Lower lobe of right lung (tissue), 2 donors: ENCODE data around the gene YPEL2. TPM values are rescaled to one million over a fixed set of nuclear protein-coding genes. Genes with fewer than 3 reads are reported as not detected.
A peak's percentile ranks its signal among the peaks of the same experiment; 100 is the strongest.

Source experiments
- ATAC-seq, 2 donors: fragments of 200-7000 bp; cut with Tn5 transposase; one replicate each; pipeline ENCODE4 v1.9.1; 2020 to 2022; ENCODE audit warnings: mild to moderate bottlenecking in 2 of 2, moderate library complexity in 2 of 2
- DNase-seq: peaks from one replicate; pipeline ENCODE4 v3.0.0-alpha.2; 2020
- H3K27ac ChIP-seq: fragments of 200-600 bp; one replicate; pipeline ENCODE4 v1.8.0; 2022
- H3K27me3 ChIP-seq: fragments of 200-600 bp; one replicate; pipeline ENCODE4 v1.8.0; 2022; ENCODE audit warnings: low read depth
- H3K36me3 ChIP-seq: fragments of 200-600 bp; one replicate; pipeline ENCODE4 v1.8.0; 2022; ENCODE audit warnings: mild to moderate bottlenecking
- H3K4me1 ChIP-seq: fragments of 200-600 bp; one replicate; pipeline ENCODE4 v1.8.0; 2022
- H3K4me3 ChIP-seq: fragments of 200-600 bp; one replicate; pipeline ENCODE4 v1.8.0; 2022; ENCODE audit warnings: mild to moderate bottlenecking
- H3K9me3 ChIP-seq: fragments of 200-600 bp; one replicate; pipeline ENCODE4 v1.8.0; 2022
- intact Hi-C: fragments of 100-400 bp; cut with DNase I; formaldehyde crosslinking; loops from one replicate; pipeline ENCODE4 v1.11.0; 2022
- total RNA-seq: library from RNA; stranded (reverse); fragmentation: NEBNext Ultra II Directional; extraction: Animal tissue kit (Norgen Biotek cat#: 25700); gene quantifications from one replicate; pipeline ENCODE4 v1.2.1, GENCODE V29; 2021
- TF ChIP-seq, protein P1 (sequence below): fragments of 200-600 bp; IDR thresholded peaks from one replicate; pipeline ENCODE4 v1.8.0; 2022; ENCODE audit warnings: antibody characterized with exemption, mild to moderate bottlenecking
- donor health status: DM: no; HTN: yes; CAD: no; lungs with severe emphysema.

Gene YPEL2
- total RNA-seq, 1 donor from 2014 or later, result 22.9 TPM

DNA sequence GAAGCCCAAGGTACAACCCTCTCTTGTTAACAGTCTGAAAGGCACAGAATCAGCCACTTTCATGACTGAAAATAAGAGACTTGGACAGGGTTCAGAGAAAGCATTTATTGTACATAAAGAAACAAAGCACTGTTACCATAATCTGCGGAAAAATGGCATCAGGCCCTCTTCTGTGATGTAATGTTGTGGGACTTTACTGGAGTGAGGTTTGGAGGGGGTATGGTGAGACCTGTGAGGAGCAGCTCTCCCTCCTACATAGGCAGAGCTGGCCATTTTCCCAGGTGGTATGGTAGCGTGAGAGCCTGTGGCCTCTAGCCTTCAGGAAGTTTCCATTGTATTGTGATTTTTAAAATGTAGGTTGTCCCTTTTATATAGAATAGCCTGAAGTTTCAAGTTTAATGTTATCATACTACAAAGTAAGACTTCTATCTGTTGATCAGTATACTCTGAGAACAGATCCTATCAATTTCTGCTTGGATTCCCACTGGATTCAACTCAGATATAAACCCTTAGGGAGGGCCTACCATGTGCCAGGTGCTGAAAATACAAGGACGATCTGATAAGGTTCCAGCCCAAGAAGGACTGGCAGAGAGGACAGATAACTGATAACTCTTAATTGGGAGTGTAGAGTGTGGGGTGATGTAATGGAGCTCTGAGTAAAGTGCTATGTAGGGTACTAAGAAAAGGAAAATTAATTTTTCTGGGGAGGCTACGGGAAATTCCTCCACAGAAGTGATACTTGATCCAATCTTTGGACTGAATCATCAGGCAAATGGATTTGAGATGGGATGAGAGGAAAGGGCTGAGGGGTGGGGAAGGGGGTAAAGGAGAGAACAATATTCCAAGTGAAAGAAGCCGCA is 4.1 kb upstream of the YPEL2 start:
- H3K27ac ChIP-seq, result no peak overlapping the region
- TF ChIP-seq, protein P1, sequence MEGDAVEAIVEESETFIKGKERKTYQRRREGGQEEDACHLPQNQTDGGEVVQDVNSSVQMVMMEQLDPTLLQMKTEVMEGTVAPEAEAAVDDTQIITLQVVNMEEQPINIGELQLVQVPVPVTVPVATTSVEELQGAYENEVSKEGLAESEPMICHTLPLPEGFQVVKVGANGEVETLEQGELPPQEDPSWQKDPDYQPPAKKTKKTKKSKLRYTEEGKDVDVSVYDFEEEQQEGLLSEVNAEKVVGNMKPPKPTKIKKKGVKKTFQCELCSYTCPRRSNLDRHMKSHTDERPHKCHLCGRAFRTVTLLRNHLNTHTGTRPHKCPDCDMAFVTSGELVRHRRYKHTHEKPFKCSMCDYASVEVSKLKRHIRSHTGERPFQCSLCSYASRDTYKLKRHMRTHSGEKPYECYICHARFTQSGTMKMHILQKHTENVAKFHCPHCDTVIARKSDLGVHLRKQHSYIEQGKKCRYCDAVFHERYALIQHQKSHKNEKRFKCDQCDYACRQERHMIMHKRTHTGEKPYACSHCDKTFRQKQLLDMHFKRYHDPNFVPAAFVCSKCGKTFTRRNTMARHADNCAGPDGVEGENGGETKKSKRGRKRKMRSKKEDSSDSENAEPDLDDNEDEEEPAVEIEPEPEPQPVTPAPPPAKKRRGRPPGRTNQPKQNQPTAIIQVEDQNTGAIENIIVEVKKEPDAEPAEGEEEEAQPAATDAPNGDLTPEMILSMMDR, result no peak
- DNase-seq, result no peak

DNA sequence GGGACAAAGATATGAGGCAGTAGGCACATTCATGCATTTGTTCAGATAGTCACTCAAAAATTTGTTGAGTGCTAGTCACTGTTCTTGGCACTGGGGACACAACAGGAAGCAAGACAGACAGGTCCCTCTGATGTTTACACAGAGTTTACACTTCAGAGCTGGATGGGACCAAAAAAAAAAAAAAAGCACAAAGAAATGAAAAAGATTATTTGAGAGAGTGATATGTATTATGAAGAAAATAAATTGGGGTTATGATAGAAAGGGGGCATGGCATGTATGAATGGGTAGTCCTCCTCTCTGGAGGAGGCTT is 3.5 kb upstream of the YPEL2 start:
- no peaks in the 10 kb centered on the region for H3K36me3 ChIP-seq
- intact Hi-C loops, result no loop called here
- no peak overlapping the region for H3K27ac ChIP-seq
- ATAC-seq, result no peak
- no peaks in the 10 kb centered on the region for H3K27me3 ChIP-seq
- no peaks in the 10 kb centered on the region for H3K9me3 ChIP-seq
- peaks cover 31% of the 10 kb centered on the region for H3K4me1 ChIP-seq
- TF ChIP-seq, protein P1, result no peak
- no peak overlapping the region for H3K4me3 ChIP-seq
- no peak for DNase-seq

More for the DNA sequence above, 4.1 kb upstream of the YPEL2 start:
- Histone ChIP-seq H3K4me3 (no peak overlapping the region), H3K27me3 (no peaks in the 10 kb centered on the region), H3K4me1 (peaks cover 30% of the 10 kb centered on the region), H3K36me3 (no peaks in the 10 kb centered on the region), H3K9me3 (no peaks in the 10 kb centered on the region)
- intact Hi-C loops, result no loop called here
- ATAC-seq, result no peak

DNA sequence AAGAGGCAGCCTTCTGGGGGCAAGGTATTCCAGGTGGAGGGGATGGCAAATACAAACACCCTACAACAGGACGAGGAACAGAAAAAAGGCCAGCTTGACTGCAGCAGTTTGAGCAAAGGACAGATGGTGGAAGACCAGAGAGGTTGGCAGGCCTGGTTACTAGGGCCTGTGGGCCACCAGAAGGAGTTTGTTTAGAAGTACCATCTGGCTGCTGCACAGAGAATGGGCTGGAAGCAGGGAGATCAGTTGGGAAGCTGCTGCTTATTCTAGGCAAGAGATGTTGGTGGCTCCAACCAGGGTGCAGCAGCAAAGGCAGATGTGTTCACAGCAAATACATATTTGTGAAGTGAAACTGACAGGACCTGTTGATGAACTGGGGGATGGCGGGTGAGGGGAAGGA is 2.9 kb upstream of the YPEL2 start:
- no peaks in the 10 kb centered on the region for H3K9me3 ChIP-seq
- no peak overlapping the region for H3K4me3 ChIP-seq
- H3K27me3 ChIP-seq, result no peaks in the 10 kb centered on the region
- H3K27ac ChIP-seq, result no peak overlapping the region
- DNase-seq (no peak), ATAC-seq (no peak)
- no peaks in the 10 kb centered on the region for H3K36me3 ChIP-seq
- H3K4me1 ChIP-seq, result peaks cover 38% of the 10 kb centered on the region
- intact Hi-C loops, result no loop called here
- TF ChIP-seq, protein P1, result no peak

DNA sequence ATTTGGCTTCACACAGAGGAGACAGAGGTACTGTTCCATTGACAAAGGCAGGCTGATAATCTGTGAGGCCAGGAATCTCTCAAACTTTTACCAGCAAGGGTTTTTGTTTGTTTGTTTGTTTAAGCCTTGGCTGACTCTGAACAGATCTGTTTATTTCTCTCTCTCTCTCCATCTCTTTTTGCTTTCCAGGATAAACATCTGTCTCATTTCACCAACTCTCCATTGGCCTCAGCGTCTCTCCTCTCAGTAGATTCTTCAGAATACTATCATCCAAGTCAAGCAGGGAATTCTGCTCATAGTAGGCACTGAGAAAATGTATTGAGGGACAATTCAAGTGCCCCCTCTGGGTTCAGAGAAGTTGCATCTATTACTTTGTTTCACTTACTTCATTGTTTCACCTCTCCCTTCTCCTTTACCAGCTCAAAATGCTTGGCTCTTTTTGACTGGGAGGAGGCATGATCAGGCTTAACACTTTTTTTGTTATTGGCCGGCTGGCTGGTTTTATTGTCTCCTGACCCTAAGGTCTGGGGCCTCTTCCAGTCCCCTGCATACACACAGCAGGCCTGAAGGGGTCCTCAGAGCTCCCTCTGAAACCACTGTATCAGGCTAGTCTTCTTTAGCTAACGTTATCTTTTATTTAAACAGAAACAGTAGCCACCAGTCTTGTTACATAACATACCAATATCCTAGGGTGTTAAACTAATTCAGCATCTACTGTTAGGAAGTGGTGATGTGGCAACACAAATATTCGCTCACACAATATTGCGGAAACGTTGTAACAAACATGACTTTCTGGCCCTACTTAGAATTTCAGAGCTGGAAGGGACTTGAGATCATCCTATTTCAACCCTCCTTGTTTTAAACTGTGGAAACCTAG is 2.0 kb upstream of the YPEL2 start:
- H3K4me1 ChIP-seq, result peaks cover 44% of the 10 kb centered on the region

More for the DNA sequence above, 2.0 kb upstream of the YPEL2 start:
- DNase-seq, result no peak
- Histone ChIP-seq H3K9me3 (no peaks in the 10 kb centered on the region), H3K36me3 (no peaks in the 10 kb centered on the region), H3K4me3 (no peak overlapping the region), H3K27me3 (no peaks in the 10 kb centered on the region), H3K27ac (peak overlapping the region; percentile 97)
- peak; percentile 69 to 76 for ATAC-seq
- TF ChIP-seq, protein P1, result peak; percentile 86
- intact Hi-C loops, result no loop called here
